ENCODE data around the gene MATN3. TPM values are rescaled to one million over a fixed set of nuclear protein-coding genes. Genes with fewer than 3 reads are reported as not detected.
"Not testable (repeated sequence)": the region's sequence is repeated elsewhere in the genome, so short reads cannot be mapped to it uniquely, and the experiment has no call there.

MATN3 gene
- total RNA-seq, 1 experiment from 2014 or later, result 1.6 TPM

GRCh38 chr2:20048488-20049448, 36.3 kb upstream of the MATN3 start:
- H3K4me1 ChIP-seq (ENCODE audit: insufficient read depth, low read length), result peaks cover 33% of the 10 kb centered on the region
- no peaks in the 10 kb centered on the region for H3K36me3 ChIP-seq (ENCODE audit: low read depth, low read length)
- ATAC-seq (no peak), DNase-seq (no peak)
- no peaks in the 10 kb centered on the region for H3K9me2 ChIP-seq (replicated peaks; ENCODE audit: low read length)
- peak overlapping the region; percentile 95 for H3K4me2 ChIP-seq (ENCODE audit: low read length)
- H3K9ac ChIP-seq (ENCODE audit: low read length), result peak overlapping the region; percentile 93
- H4K20me1 ChIP-seq (ENCODE audit: low read length), result peaks cover 24% of the 10 kb centered on the region
- no peaks in the 10 kb centered on the region for H3K9me3 ChIP-seq (ENCODE audit: low read length)
- ChIA-PET POLR2A (ENCODE audit: unreplicated experiment) (no interaction called here), CTCF (interaction anchor here (1.3 kb wide), 1 partner anchor 33 kb away, joined by 4 read pairs; no protein-coding TSS in a partner anchor)
- H3F3A ChIP-seq (ENCODE audit: low read length, unreplicated experiment), result peaks cover 5% of the 10 kb centered on the region
- no peaks in the 10 kb centered on the region for H3K27me3 ChIP-seq (ENCODE audit: low read length)
- no TSS peak for BruUV-seq (replicated peaks)
- H3K4me3 ChIP-seq (ENCODE audit: low read length), result peak overlapping the region; percentile 79
- H2AFZ ChIP-seq (ENCODE audit: low read length), result no peak overlapping the region
- H3K79me2 ChIP-seq (ENCODE audit: low read length), result peaks cover 72% of the 10 kb centered on the region
- no peak overlapping the region for H3K27ac ChIP-seq (ENCODE audit: low read length)
- intact Hi-C loops (cut with micrococcal nuclease), result no loop called here
- TF ChIP-seq CTCF (conservative IDR thresholded peaks at IDR 0.05; ENCODE audit: low read depth, low read length), result no peak
- TF ChIP-seq EZH2phosphoT487 (IDR thresholded peaks at IDR 0.05; ENCODE audit: borderline replicate concordance, low read length), result no peak
- no peak for TF ChIP-seq EZH2 (IDR thresholded peaks at IDR 0.05; ENCODE audit: low read length, unreplicated experiment)

GRCh38 chr2:20045712-20046292, 33.3 kb upstream of the MATN3 start:
- H3K36me3 ChIP-seq (ENCODE audit: low read depth, low read length); CTCF ChIA-PET; BruUV-seq (replicated peaks); H3K27me3 ChIP-seq (ENCODE audit: low read length); H3F3A ChIP-seq (ENCODE audit: low read length, unreplicated experiment); POLR2A ChIA-PET (ENCODE audit: unreplicated experiment); H3K4me2 ChIP-seq (ENCODE audit: low read length); ATAC-seq; H2AFZ ChIP-seq (ENCODE audit: low read length); H3K9me2 ChIP-seq (replicated peaks; ENCODE audit: low read length); H3K9ac ChIP-seq (ENCODE audit: low read length); H3K9me3 ChIP-seq (ENCODE audit: low read length); H3K27ac ChIP-seq (ENCODE audit: low read length); DNase-seq; H3K4me3 ChIP-seq (ENCODE audit: low read length); intact Hi-C loops (cut with micrococcal nuclease): not testable (repeated sequence)
- H3K4me1 ChIP-seq (ENCODE audit: insufficient read depth, low read length), result peaks cover 28% of the 10 kb centered on the region
- H3K79me2 ChIP-seq (ENCODE audit: low read length), result peaks cover 92% of the 10 kb centered on the region
- H4K20me1 ChIP-seq (ENCODE audit: low read length), result peaks cover 29% of the 10 kb centered on the region

- ATAC-seq (no peak), DNase-seq (no peak)
- H3K9ac ChIP-seq (ENCODE audit: low read length), result no peak overlapping the region
- no peaks in the 10 kb centered on the region for H3K9me3 ChIP-seq (ENCODE audit: low read length)
- H3K79me2 ChIP-seq (ENCODE audit: low read length), result peaks cover 90% of the 10 kb centered on the region
- ChIA-PET POLR2A (ENCODE audit: unreplicated experiment) (interaction anchor here (0.7 kb wide), 1 partner anchor 59 kb away, joined by 6 read pairs; no protein-coding TSS in a partner anchor), CTCF (no interaction called here)
- no peak overlapping the region for H3K27ac ChIP-seq (ENCODE audit: low read length)
- no peak overlapping the region for H3K4me3 ChIP-seq (ENCODE audit: low read length)
- intact Hi-C loops (cut with micrococcal nuclease), result no loop called here
- no TSS peak for BruUV-seq (replicated peaks)
- no peak overlapping the region for H3K4me2 ChIP-seq (ENCODE audit: low read length)
- no peak for TF ChIP-seq EZH2 (IDR thresholded peaks at IDR 0.05; ENCODE audit: low read length, unreplicated experiment)
- no peak for TF ChIP-seq EZH2phosphoT487 (IDR thresholded peaks at IDR 0.05; ENCODE audit: borderline replicate concordance, low read length)
- no peak for TF ChIP-seq CTCF (conservative IDR thresholded peaks at IDR 0.05; ENCODE audit: low read depth, low read length)
- no peaks in the 10 kb centered on the region for H3K27me3 ChIP-seq (ENCODE audit: low read length)
- H3K36me3 ChIP-seq (ENCODE audit: low read depth, low read length), result peaks cover 7% of the 10 kb centered on the region; the same call in 1 of the 2 replicates
- H2AFZ ChIP-seq (ENCODE audit: low read length), result no peak overlapping the region
- H3K9me2 ChIP-seq (replicated peaks; ENCODE audit: low read length), result no peaks in the 10 kb centered on the region
- peaks cover 38% of the 10 kb centered on the region for H3K4me1 ChIP-seq (ENCODE audit: insufficient read depth, low read length)
- H4K20me1 ChIP-seq (ENCODE audit: low read length), result peaks cover 29% of the 10 kb centered on the region
- no peaks in the 10 kb centered on the region for H3F3A ChIP-seq (ENCODE audit: low read length, unreplicated experiment)
Observed at GRCh38 chr2:20044778-20045177, 32.3 kb upstream of the MATN3 start.

Measured in PC-3 (cell line).